Mucosa of stomach (tissue), 1 donor: ENCODE results near the gene PSMD14.
"Not testable (repeated sequence)": the region's sequence is repeated elsewhere in the genome, so short reads cannot be mapped to it uniquely, and the experiment has no call there.

Experiments
- H3K27me3 ChIP-seq: one replicate; pipeline ENCODE4 v1.7.0; 2013; ENCODE audit warnings: mild to moderate bottlenecking, low read length; ENCODE audit not compliant: control insufficient read depth, insufficient read depth
- H3K36me3 ChIP-seq: one replicate; pipeline ENCODE4 v1.7.0; 2013; ENCODE audit warnings: low read length; ENCODE audit not compliant: control insufficient read depth, insufficient read depth
- H3K4me1 ChIP-seq: one replicate; pipeline ENCODE4 v1.7.0; 2013; ENCODE audit warnings: mild to moderate bottlenecking, low read length; ENCODE audit not compliant: control insufficient read depth, insufficient read depth
- H3K4me3 ChIP-seq: one replicate; pipeline ENCODE4 v1.7.0; 2013; ENCODE audit warnings: low read length
- H3K9ac ChIP-seq: one replicate; pipeline ENCODE4 v1.7.0; 2013; ENCODE audit warnings: mild to moderate bottlenecking, low read length, moderate library complexity
- H3K9me3 ChIP-seq: one replicate; pipeline ENCODE4 v1.7.0; 2013; ENCODE audit warnings: mild to moderate bottlenecking, low read length, moderate library complexity; ENCODE audit not compliant: control insufficient read depth
- donor health status: Pancreatic carcinoma.

Gene PSMD14

DNA sequence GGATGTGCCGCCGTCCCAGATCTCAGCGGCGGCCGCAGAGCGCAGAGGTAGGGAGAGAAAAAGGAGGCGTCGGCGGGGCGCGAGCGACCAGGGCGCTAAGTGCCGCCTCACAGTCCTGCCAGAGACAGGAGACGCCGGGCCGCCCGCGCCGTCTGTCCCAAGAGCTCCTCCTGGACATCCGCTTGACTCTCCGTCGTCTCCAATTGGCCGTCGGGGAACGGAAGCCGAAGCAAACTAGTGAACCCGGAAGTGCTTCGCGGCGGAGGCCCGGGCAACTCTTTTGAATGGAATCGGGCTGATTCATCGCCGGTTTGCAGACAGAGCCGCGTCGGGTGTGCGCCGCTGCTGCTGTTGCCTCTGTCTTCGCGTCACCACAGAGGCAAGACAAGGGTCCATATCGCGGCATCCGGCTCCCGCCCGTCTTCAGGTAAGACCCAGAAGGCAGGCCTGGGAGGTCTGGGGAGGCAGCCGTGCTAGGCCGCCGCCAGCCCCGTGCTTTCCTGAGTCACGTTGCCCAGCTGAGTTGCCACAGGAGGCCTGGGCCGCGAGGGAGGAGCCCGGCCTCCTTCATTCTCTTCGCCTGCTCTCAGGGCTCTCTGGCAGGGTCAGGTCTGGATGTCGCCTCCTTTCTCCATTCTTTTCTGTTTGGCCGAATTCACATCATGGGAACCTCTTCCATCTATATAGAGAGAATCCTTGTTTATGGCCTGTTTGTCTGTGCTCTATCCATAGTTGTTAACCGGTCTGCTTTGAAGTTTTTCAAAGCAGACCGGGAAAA lies at the start of gene PSMD14:
PSMD14 (plus strand) TSS at position 248 of the 778 bp plus-strand sequence. CDS start 10,401 bp downstream, outside the sequence.
- Histone ChIP-seq H3K4me3 (peak within 1 kb of the TSS; percentile 94), H3K27me3 (no peaks in the 10 kb centered on the region), H3K9me3 (no peaks in the 10 kb centered on the region), H3K9ac (peak within 1 kb of the TSS; percentile 71), H3K36me3 (no peaks in the 10 kb centered on the region), H3K4me1 (peaks cover 10% of the 10 kb centered on the region)

GRCh38 chr2:161265874-161266273 lies 42.4 kb upstream of the PSMD14 start:
- H3K4me3 ChIP-seq, result no peak overlapping the region
- no peaks in the 10 kb centered on the region for H3K27me3 ChIP-seq
- no peak overlapping the region for H3K9ac ChIP-seq
- no peaks in the 10 kb centered on the region for H3K9me3 ChIP-seq
- H3K36me3 ChIP-seq, result no peaks in the 10 kb centered on the region
- no peaks in the 10 kb centered on the region for H3K4me1 ChIP-seq

DNA sequence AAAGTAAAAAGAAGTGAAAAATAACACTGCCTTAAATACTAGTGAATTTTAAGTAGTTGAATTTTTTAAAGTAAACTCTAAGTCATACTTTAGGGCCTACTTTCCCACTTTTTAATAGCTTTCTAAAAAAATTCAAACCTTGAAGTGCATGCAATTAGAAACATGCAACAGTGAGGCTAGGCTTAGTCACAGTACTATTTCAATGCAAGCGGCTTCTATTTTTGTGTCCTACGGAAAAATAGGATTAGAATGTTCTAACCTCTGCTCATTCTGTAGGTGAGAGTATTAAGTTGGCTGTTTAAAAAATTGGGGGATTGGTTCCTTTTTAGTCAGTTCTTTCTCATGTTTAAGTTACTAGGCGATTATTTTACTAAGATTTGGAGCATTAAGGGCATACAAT lies 39.1 kb upstream of the PSMD14 start:
- Histone ChIP-seq H3K9me3 (no peaks in the 10 kb centered on the region), H3K9ac (no peak overlapping the region), H3K4me1 (no peaks in the 10 kb centered on the region), H3K36me3 (no peaks in the 10 kb centered on the region), H3K27me3 (no peaks in the 10 kb centered on the region), H3K4me3 (no peak overlapping the region)

GRCh38 chr2:161273038-161273760 lies 35.0 kb upstream of the PSMD14 start:
- Histone ChIP-seq H3K27me3 (no peaks in the 10 kb centered on the region), H3K4me1 (no peaks in the 10 kb centered on the region), H3K36me3 (no peaks in the 10 kb centered on the region), H3K9me3 (no peaks in the 10 kb centered on the region), H3K4me3 (no peak overlapping the region), H3K9ac (no peak overlapping the region)

- H3K36me3 ChIP-seq, H3K4me3 ChIP-seq, H3K27me3 ChIP-seq: not testable (repeated sequence)
Measured at GRCh38 chr2:161278564-161279229, 29.5 kb upstream of the PSMD14 start.

GRCh38 chr2:161279230-161279815 lies 28.9 kb upstream of the PSMD14 start:
- H3K4me1 ChIP-seq, H3K9ac ChIP-seq, H3K27me3 ChIP-seq, H3K36me3 ChIP-seq, H3K9me3 ChIP-seq, H3K4me3 ChIP-seq: not testable (repeated sequence)

More at GRCh38 chr2:161278564-161279229, 29.5 kb upstream of the PSMD14 start:
- not testable (repeated sequence) for H3K9ac ChIP-seq, H3K9me3 ChIP-seq, H3K4me1 ChIP-seq

DNA sequence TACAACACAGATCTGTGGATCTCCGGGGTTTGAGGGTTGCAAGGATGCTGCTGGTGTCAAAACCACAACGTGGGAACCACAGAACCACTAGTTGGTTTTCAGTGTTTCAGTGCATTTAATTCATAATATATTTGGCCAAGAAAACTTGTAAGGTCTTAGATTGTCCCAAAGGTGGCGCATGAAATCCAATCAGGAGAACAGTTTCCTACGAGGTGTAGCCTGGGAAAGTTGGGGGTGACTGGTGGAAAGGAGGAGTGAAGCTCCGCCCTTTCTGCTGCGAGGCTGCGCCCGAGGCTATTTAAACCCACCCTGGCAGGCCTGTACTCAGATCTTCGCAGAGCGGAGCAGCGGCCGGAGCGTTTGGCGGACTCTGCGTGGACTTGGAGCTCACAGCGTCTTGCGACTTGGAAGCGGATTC lies 27.3 kb upstream of the PSMD14 start:
- H3K9ac ChIP-seq, H3K9me3 ChIP-seq, H3K36me3 ChIP-seq, H3K4me3 ChIP-seq, H3K27me3 ChIP-seq, H3K4me1 ChIP-seq: not testable (repeated sequence)

DNA sequence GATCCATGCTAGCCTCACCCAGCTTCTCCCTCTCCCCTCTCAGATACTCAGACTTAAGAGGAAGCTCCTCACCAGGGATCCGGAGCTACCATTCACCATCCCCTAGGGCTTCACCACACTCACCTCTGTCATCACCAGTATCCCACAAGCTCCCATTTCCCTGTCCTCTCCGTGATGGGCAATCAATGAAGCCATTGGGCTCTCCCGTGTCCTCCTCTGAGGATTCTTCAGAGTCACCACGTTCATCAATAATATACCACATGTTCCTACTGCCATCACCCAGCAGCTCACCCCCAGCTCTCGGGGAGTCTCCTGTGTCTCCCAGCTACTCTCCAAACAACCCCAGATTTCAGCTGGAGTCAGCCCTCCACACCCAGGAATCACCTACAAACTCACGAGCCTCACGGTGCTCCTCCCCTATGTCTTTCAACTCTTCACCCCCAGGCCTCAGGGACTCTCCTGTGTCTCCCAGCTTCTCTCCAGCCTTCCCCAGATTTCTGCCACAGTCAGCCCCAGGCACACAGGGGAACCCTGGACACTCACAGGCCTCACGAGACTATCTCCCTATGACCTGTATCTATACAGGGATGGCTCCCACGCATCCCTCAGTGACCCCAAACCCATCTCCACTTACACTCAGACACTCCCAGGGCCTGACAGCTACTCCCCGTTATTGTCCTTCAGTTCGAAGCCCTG lies 26.5 kb upstream of the PSMD14 start:
- H3K4me3 ChIP-seq, H3K36me3 ChIP-seq, H3K27me3 ChIP-seq, H3K4me1 ChIP-seq, H3K9ac ChIP-seq, H3K9me3 ChIP-seq: not testable (repeated sequence)

DNA sequence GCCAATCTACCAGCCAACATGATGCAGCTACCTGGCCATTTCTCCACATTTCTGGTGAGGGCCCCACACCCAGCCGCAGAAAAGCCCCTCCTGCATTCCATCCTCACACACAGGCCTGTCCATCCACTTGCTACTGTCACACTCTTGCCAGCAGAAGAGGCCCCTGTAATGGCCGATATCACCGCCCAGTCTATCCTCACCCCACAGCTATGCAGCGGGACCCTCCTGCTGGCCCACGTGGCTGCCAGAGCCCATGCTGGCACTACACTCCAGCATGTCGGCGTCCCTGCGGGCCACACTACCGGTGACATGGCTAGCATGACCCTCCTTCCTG lies 25.9 kb upstream of the PSMD14 start:
- not testable (repeated sequence) for H3K4me3 ChIP-seq, H3K9me3 ChIP-seq, H3K27me3 ChIP-seq, H3K4me1 ChIP-seq, H3K9ac ChIP-seq, H3K36me3 ChIP-seq

DNA sequence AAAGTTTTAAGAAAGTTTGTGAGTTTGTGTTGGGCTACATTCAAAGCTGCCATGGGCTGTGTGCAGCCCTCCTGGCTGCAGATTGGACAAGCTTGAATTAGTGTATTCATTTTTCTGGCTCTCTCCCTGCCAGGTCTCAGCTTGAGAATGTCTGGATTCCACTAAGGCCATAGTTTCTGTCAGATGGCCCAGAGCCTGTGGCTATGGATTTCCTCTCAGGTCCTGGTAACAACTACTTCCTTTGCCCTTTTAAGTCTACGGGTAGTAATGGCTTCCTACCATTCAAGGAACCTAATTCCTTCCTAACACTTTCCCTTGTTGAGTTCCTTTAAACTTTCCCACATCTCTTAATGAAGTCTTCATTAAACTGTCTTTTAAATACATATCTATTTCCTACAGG lies 24.3 kb upstream of the PSMD14 start:
- Histone ChIP-seq H3K27me3 (no peaks in the 10 kb centered on the region), H3K9me3 (no peaks in the 10 kb centered on the region), H3K4me3 (no peak overlapping the region), H3K4me1 (no peaks in the 10 kb centered on the region), H3K9ac (no peak overlapping the region), H3K36me3 (no peaks in the 10 kb centered on the region)

DNA sequence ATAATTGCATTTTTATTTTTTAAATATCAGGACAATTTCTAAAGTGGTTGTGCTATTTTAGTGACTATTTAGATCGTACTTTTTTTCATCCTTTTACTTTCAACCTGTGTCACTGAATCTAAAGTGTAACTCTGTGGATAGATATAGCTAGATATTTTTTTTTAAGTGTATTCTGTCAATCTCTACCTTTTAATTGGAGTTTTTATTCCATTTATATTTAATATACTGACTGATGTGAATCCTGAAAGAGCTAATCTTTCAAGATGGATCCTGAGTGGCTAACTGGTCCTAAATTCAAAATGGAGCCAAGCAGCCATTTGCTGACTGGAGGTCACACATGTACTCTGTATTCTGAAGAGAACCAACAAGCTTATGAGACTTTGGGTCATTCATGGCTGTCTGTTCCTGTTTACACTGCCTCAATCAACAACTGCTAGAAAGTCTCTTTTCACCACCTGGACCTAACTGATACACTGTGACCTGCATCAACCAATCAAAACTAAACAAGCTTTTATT lies 4.6 kb upstream of the PSMD14 start:
- no peaks in the 10 kb centered on the region for H3K36me3 ChIP-seq
- H3K27me3 ChIP-seq, result peaks cover 6% of the 10 kb centered on the region
- no peaks in the 10 kb centered on the region for H3K4me1 ChIP-seq
- no peak overlapping the region for H3K9ac ChIP-seq
- H3K4me3 ChIP-seq, result no peak overlapping the region
- no peaks in the 10 kb centered on the region for H3K9me3 ChIP-seq
